NB4 (cell line): ENCODE measurements around the gene TTYH3.

Experiments used
- DNase-seq: peaks from one replicate; pipeline ENCODE4 v3.0.0; 2010; ENCODE audit warnings: low read depth
- H3K4me3 ChIP-seq: one replicate; pipeline ENCODE4 v1.5.1; 2011; ENCODE audit warnings: mild to moderate bottlenecking, low read depth, low read length, moderate library complexity
- CTCF ChIP-seq: IDR thresholded peaks from one replicate; pipeline ENCODE4 v1.5.1; 2012; ENCODE audit warnings: low read depth, low read length
- MAX ChIP-seq: IDR thresholded peaks from 2 replicates; pipeline ENCODE4 v1.6.1; 2011; ENCODE audit warnings: low read depth, low read length
- MYC ChIP-seq: IDR thresholded peaks from 2 replicates; pipeline ENCODE4 v1.6.1; 2011; ENCODE audit warnings: low read depth, low read length
- POLR2A ChIP-seq: IDR thresholded peaks from 2 replicates; pipeline ENCODE4 v1.6.1; 2011; ENCODE audit warnings: mild to moderate bottlenecking; ENCODE audit not compliant: insufficient read length; ENCODE audit errors: extremely low read depth

The TTYH3 gene

GRCh38 chr7:2610898-2611297 is 20.9 kb upstream of the TTYH3 start:
- TF ChIP-seq POLR2A = no peak
- no peak for TF ChIP-seq MAX
- no peak for TF ChIP-seq CTCF
- TF ChIP-seq MYC = no peak
- no peak overlapping the region for H3K4me3 ChIP-seq
- no peak for DNase-seq

GRCh38 chr7:2611401-2611800 is 20.4 kb upstream of the TTYH3 start:
- DNase-seq = no peak
- no peak for TF ChIP-seq POLR2A
- H3K4me3 ChIP-seq = no peak overlapping the region

- TF ChIP-seq POLR2A = no peak
- TF ChIP-seq CTCF = no peak
- no peak for TF ChIP-seq MAX
- TF ChIP-seq MYC = no peak
- H3K4me3 ChIP-seq = no peak overlapping the region
- no peak for DNase-seq
Observed at GRCh38 chr7:2611922-2612321, 19.9 kb upstream of the TTYH3 start.

GRCh38 chr7:2612445-2613097 is 19.2 kb upstream of the TTYH3 start:
- no peak overlapping the region for H3K4me3 ChIP-seq
- DNase-seq = no peak
- no peak for TF ChIP-seq MYC
- no peak for TF ChIP-seq CTCF
- no peak for TF ChIP-seq MAX
- TF ChIP-seq POLR2A = no peak

GRCh38 chr7:2613098-2613930 is 18.5 kb upstream of the TTYH3 start:
- no peak for TF ChIP-seq MYC
- DNase-seq = no peak
- H3K4me3 ChIP-seq = no peak overlapping the region

GRCh38 chr7:2613931-2614600 is 17.7 kb upstream of the TTYH3 start:
- peak overlapping the region; percentile 19 for H3K4me3 ChIP-seq
- peak; percentile 49 for DNase-seq
- TF ChIP-seq MAX (no peak), POLR2A (no peak), CTCF (no peak), MYC (no peak)
